Neural cell (in vitro differentiated cells): Measurements from ENCODE around the gene TMEM240.

Source experiments
- EP300 ChIP-seq: fragments of 450-650 bp; conservative IDR thresholded peaks from 2 replicates; pipeline ENCODE4 v1.6.1; 2014; ENCODE audit warnings: antibody characterized with exemption, mild to moderate bottlenecking, moderate library complexity; ENCODE audit not compliant: poor library complexity, severe bottlenecking
- EZH2 ChIP-seq: fragments of 200-600, 300-800 bp; shearing (Covaris generic), sonication (generic); IDR thresholded peaks from 2 replicates; pipeline ENCODE4 v1.6.1; 2014; ENCODE audit warnings: antibody characterized with exemption, low read length, borderline replicate concordance, mild to moderate bottlenecking; ENCODE audit not compliant: insufficient read depth, poor library complexity, severe bottlenecking
- POLR2AphosphoS5 ChIP-seq: IDR thresholded peaks from 2 replicates; pipeline ENCODE4 v1.6.1; 2012
- RAD21 ChIP-seq: fragments of 450-650 bp; conservative IDR thresholded peaks from 2 replicates; pipeline ENCODE4 v1.6.1; 2014; ENCODE audit warnings: antibody characterized with exemption, mild to moderate bottlenecking, moderate library complexity
- TAF1 ChIP-seq: IDR thresholded peaks from 2 replicates; pipeline ENCODE4 v1.6.1; 2012; ENCODE audit warnings: low read depth
- TF ChIP-seq, protein P1 (sequence below): fragments of 450-650 bp; IDR thresholded peaks from 2 replicates; pipeline ENCODE4 v1.5.1; 2014; ENCODE audit warnings: antibody characterized with exemption, mild to moderate bottlenecking, moderate library complexity; ENCODE audit not compliant: poor library complexity, severe bottlenecking
- TF ChIP-seq, protein P2 (sequence below): IDR thresholded peaks from 2 replicates; pipeline ENCODE4 v1.6.1; 2012; ENCODE audit warnings: borderline replicate concordance

DNA sequence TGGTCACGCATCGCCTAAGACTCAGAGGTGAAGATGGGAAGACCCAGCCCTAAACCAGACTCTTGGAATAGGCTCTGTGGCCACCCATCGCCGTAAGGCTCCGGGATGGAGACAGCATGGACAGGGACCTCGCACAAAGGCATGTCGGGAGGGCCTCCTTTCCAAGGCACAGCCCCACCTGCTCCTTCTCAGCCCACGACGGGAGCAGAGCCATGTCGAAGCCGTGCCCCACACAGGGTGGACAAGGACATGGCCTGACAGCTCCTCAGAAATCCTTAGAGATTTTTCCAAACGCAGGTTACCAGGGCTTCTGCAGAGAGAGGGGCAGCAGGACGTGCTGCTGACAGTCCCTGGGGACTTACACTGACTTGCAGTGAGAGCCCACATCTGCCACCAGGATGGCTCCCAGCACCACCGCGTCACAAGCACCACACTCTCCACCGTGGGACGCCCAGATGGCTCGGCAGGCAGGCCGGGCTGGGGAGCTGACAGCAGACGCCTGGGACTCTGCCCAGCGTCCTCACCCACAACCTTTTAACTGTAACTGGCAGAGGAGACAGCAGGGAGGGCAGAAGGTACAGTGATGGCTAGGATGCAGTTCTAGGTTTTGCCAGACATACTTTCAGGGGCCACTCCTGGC lies 22.3 kb upstream of the TMEM240 start:
- TF ChIP-seq, protein P1, sequence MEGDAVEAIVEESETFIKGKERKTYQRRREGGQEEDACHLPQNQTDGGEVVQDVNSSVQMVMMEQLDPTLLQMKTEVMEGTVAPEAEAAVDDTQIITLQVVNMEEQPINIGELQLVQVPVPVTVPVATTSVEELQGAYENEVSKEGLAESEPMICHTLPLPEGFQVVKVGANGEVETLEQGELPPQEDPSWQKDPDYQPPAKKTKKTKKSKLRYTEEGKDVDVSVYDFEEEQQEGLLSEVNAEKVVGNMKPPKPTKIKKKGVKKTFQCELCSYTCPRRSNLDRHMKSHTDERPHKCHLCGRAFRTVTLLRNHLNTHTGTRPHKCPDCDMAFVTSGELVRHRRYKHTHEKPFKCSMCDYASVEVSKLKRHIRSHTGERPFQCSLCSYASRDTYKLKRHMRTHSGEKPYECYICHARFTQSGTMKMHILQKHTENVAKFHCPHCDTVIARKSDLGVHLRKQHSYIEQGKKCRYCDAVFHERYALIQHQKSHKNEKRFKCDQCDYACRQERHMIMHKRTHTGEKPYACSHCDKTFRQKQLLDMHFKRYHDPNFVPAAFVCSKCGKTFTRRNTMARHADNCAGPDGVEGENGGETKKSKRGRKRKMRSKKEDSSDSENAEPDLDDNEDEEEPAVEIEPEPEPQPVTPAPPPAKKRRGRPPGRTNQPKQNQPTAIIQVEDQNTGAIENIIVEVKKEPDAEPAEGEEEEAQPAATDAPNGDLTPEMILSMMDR = no peak
- no peak for TF ChIP-seq RAD21
- no peak for TF ChIP-seq TAF1
- no peak for TF ChIP-seq EP300
- TF ChIP-seq, protein P2, sequence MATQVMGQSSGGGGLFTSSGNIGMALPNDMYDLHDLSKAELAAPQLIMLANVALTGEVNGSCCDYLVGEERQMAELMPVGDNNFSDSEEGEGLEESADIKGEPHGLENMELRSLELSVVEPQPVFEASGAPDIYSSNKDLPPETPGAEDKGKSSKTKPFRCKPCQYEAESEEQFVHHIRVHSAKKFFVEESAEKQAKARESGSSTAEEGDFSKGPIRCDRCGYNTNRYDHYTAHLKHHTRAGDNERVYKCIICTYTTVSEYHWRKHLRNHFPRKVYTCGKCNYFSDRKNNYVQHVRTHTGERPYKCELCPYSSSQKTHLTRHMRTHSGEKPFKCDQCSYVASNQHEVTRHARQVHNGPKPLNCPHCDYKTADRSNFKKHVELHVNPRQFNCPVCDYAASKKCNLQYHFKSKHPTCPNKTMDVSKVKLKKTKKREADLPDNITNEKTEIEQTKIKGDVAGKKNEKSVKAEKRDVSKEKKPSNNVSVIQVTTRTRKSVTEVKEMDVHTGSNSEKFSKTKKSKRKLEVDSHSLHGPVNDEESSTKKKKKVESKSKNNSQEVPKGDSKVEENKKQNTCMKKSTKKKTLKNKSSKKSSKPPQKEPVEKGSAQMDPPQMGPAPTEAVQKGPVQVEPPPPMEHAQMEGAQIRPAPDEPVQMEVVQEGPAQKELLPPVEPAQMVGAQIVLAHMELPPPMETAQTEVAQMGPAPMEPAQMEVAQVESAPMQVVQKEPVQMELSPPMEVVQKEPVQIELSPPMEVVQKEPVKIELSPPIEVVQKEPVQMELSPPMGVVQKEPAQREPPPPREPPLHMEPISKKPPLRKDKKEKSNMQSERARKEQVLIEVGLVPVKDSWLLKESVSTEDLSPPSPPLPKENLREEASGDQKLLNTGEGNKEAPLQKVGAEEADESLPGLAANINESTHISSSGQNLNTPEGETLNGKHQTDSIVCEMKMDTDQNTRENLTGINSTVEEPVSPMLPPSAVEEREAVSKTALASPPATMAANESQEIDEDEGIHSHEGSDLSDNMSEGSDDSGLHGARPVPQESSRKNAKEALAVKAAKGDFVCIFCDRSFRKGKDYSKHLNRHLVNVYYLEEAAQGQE = no peak
- no peak for TF ChIP-seq POLR2AphosphoS5
- TF ChIP-seq EZH2 = no peak
